DMS153 treated with DMSO at 0.1 percent for 48 hours (cell line): ENCODE results near the gene CROCC2.
"Not testable (repeated sequence)": the region's sequence is repeated elsewhere in the genome, so short reads cannot be mapped to it uniquely, and the experiment has no call there.

Source experiments
- DNase-seq: peaks from one replicate; lab custom pipeline; 2025; ENCODE audit not compliant: unreplicated experiment; lab: John Stamatoyannopoulos, UW

CROCC2 gene

DNA sequence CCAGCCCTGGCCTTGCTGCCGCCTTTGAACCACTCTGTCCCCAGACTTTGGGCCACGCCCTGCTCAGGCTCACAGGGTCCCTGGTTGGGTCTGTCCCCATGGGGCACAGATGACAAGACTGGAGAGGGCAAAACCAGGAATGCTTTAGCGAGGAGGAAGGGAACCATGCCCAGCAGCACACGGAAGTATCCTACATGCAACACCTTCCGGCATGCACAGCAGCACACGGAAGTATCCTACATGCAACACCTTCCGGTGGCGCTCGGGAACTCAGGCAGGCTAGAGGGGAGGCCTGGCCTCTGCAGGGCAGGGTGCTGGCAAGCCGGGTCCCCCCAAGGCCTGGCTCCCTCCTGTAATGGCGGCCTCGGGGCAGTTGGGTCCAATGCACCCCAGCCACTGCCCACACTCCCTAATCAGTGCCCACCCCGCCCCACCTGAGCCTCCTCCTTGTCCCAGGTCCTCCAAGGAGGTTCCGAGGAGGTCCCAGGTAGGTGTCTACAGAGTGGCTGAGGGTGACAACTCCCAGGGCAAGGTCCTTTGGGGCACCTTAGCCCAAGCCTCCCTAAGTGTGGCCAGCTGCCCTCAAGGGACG, 58.7 kb downstream of the CROCC2 start:
- DNase-seq: no peak

DNA sequence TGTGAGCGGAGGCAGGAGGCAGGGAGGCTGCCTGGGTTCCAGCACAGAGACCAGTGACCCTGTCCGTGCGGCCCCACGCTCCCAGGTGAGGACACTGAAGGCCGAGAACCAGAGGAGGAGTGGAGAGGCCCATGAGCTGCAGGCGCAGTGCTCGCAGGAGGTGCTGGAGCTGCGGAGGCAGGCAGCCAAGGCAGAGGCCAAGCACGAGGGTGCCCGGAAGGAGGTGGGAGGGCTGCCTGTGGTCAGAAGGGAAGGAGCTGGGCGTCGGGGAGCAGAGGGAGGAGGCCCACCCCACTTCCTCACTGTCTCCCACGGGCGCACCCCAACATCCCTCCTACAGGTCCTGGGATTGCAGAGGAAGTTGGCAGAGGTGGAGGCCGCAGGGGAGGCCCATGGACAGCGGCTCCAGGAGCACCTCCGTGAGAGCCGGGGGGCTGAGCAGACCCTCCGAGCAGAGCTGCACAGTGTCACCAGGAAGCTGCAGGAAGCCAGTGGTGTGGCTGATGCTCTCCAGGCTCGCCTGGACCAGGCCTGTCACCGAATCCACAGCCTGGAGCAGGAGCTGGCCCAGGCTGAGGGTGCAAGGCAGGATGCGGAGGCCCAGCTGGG, 59.3 kb downstream of the CROCC2 start:
- DNase-seq: no peak

DNA sequence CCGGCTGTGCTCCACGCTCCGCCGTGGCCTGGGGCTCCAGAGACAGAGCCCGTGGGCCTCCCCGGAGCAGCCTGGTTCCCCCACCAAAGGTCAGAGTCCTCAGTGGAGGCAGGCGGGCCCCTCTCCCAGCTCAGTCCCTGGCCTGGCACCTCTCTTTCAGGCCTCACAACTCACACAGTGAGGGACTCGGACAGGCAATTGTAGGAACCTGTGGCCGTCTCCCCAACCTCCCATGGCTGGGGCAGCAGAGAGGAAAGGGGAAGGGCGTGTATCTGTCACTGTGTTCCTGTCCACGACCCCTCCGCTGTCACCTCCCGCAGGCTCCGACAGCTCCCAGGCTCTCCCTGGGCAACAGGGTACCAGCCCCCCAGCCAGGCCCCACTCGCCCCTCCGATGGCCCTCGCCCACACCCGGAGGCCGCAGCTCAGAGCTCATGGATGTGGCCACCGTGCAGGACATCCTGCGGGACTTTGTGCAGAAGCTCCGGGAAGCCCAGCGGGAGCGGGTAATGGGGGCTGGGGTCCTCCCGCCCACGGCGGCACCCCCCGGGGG, 59.8 kb downstream of the CROCC2 start:
- no peak for DNase-seq

- no peak for DNase-seq
Measured at GRCh38 chr2:240966457-240966905, 60.3 kb downstream of the CROCC2 start.

GRCh38 chr2:240966906-240967680, 61.0 kb downstream of the CROCC2 start:
- DNase-seq: no peak

DNA sequence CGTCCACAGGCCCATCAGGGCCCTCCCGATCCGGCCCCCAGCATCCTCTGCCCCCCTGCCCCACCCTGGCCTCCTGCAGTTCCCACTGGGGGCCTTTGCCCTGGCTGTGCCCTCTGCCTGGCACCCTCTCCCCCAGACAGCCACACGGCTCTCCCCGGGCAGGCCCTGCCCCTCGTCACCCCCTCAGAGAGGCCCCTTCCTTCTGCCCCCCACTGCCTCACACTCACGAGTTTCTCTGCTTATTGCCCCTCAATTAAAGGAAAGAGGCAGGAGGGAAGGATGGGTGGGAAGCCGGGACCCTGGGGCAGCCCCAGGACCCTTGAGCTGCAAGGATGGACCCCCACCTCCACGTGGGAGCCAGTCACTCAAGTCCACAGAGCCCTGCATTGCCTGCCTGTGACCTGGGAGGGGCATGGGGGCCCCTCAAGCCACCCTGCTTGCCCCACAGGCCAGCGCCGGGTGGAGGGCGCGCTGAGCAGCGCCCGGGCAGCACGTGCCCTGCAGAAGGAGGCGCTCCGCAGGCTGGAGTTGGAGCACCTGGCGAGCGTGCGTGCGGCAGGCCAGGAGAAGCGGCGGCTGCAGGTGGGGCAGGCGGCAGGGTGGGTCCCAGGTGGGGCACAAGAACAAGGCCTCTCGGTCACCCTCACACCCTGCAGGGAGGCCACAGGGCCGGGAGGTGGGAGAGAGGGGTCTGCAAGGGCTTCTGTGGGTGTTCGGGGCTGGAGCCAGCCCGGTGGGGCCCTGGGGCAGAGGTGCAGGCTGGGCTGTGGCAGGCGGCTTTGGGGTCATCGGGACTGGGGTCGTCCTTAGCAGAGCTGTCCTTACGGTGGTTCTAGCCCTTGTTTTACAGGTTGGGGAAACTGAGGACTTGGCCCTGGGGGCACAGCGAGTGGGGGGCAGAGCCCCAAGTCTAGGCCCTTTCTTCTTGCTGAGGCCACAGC, 61.8 kb downstream of the CROCC2 start:
- DNase-seq: no peak

DNA sequence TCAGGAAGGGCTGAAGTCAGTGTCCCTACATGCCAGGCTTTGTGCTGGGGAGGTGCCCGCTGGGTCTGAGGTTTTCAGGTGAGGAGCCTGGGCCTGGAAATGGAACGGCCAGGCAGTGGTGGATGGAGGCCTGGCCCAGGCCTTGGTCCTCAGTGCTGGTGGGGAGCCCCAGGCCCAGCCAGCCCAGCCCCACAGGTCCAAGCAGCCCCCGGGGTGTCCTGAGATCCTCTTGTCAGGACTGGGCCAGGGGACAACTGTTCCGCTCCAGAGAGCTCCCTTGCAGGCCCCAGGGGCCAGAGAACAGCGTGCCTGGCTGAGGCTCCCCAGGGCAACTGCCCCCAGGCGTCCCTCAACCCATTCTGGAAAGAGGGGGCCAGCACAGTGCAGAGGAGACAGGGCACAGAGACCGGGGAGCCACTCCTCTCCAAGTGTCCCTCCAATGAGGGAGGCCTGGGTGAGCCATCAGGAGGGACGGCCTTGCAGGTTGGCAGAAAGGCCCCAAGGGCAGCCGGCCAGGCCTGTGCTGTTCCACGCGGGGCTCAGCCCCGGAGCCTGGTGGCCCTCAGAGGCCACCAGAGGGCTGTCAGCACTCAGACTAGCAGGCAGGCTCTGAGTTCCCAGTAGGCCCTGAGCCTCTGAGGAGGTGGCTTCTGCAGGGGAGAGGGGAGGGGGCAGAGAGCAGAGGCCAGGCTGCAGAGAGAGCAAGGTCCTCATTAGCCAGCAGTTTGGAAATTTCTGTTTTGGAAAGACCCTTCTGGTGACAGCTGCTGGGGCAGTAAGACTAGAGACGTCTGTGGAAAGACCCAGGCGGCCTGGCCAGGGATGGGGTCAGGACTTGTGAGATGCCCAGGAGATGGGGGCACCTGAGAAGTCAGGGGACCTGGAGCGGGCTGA, 62.8 kb downstream of the CROCC2 start:
- DNase-seq: no peak

GRCh38 chr2:240970104-240970503, 64.0 kb downstream of the CROCC2 start:
- DNase-seq: no peak

DNA sequence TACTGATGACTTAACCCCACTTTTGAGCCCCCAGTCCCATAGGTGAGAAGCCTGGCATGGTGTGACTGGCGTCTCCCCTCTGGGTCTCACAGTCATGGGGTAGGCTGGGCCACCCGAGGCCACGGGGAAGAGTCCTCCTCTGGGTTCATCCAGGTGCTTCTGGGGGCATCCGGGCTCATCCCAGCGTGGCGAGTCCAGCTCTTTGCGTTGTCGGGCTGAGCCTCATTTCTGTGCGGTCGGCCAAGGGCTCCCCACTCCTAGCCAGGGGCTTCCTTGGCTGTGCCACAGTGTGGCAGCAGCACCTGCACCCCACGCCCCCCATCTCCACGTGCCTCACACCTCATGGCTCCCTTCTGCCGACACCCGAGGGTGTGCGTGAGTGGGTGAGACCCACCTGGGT, 64.7 kb downstream of the CROCC2 start:
- no peak for DNase-seq

DNA sequence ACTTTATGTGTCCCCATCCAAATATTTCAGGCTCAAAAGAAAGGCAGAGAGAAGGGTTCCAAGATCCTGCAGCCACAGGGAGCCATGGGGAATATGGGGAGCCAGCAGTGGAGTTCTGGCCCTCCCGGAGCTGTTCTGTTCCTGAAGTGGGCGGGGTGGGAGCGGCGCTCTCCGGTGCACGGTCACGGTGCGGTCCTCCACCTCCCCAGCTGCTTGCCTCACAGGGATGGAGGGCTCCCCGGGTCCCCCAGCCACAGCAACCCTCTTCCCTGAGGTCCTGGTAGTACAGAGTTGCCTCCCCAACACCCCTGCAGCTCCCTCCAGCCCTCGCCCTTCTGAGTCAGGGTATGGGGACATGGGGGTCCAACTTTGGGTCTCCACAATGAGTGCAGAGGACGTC, 66.1 kb downstream of the CROCC2 start:
- no peak for DNase-seq

DNA sequence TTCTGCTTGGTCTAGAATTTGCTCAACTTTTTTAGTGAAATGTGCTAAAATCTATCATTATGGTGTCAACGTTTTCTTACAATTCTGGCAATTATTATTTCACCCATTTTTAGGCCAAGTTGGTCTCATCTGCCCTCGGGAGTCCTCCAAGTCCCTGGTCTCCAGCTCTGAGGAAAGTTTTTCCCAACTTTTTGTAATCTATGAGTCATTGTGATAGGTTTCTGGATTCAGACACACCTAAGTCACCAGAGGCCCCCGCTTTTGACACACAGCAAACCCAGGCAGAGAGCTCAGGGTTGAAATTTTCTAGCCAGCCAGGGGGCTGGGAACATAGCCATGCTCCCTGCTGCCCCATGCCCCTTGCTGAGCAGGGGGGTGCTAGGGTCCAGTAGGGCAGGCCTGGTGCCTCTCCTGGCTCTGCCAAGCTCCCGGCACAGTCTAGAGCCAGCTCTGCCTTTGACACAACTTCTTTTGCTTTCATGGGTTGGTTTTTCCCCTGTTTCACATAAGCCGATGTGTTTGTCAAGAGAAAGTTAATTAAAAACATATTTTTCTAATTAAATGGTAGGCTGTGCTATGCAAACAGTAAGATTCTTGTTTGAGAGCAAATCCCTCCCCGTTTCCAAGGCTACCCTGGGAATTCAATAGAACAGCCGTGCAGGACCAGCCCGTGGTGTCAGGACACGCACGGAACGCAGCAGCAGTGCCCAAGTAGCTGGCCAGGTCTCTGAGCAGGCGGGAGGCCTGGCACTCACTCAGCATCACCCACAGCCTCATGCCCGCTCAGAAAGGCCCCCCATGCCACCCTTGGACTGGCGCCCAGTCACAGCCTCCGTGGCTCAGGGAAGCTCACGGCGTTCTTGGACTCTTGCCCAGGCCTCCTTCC, 66.7 kb downstream of the CROCC2 start:
- DNase-seq: no peak

DNA sequence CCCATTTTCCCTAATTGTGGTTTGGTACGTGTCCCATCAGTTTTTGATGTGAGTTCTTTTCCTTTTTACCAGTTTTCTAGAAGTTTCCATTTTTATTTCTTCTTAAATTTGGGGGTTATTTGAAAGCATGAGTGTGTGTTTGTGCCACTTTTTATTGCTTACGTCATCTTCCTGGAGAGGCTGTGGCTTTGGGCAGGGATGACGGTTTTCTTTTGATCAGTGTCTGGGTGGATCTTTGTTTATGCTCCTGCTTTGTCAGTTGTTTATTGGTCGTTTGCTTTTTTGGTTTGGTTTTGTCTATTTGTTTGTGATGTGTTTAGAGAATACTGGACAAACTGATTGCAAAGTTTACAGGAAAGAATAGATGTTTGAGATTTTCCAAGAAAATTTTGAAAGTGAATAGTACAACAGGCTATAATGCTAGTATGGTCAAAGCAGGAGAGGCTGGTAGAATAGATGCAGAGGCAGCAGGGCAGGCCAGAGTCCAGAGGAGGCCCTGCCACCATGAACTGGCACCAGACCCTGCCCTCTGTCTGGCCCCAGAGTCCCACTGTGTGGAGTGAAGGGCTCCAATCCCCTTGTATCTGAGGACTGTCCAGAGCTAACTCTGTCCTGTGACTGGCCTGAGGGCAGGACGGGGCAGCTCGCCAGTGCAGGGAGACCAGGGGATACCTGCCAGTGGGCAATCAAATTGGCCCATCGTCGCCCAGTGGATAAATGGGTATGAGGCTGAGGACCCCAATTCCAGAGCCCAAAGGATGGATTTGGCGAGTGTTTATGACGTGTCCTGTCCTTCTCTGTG, 68.8 kb downstream of the CROCC2 start:
- DNase-seq: no peak

DNA sequence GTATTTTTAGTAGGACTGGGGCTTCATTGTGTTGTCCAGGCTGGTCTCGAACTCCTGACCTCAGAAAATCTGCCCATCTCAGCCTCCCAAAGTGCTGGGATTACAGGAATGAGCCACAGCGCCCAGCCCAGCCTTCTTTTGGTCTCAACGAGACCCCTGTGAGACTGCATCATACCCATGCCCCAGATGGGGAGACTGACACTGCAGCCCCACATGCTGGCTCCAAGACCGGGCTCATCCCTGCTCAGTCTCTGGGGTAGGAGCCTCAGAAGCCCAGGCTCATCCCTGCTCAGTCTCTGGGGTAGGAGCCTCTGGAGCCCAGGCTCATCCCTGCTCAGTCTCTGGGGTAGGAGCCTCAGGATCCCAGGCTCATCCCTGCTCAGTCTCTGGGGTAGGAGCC, 69.8 kb downstream of the CROCC2 start:
- DNase-seq: not testable (repeated sequence)

DNA sequence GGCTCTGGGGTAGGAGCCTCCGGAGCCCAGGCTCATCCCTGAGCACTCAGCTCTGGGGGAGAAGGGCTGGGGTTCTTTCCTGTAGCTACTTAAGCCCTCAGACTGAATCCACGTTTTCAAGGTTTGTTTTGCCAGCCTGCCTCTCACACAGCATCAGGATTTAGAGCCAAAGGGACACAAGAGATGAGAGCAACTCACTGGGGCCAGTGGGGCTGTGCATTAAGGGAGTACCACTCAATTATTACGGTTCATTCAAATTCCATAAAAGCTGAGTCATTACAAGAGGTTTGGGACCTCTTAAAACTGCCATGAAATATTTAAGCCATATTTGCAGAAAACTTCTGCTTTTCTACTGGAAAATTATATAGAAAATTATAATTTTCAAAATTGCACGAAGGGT, 75.1 kb downstream of the CROCC2 start:
- no peak for DNase-seq

- no peak for DNase-seq
Measured at GRCh38 chr2:240981871-240982800, 76.0 kb downstream of the CROCC2 start.

GRCh38 chr2:240982821-240983281, 76.7 kb downstream of the CROCC2 start:
- DNase-seq: no peak
